ENCODE data around the gene WIPF2. TPM values are rescaled to one million over a fixed set of nuclear protein-coding genes. Genes with fewer than 3 reads are reported as not detected.

The WIPF2 gene, protein sequence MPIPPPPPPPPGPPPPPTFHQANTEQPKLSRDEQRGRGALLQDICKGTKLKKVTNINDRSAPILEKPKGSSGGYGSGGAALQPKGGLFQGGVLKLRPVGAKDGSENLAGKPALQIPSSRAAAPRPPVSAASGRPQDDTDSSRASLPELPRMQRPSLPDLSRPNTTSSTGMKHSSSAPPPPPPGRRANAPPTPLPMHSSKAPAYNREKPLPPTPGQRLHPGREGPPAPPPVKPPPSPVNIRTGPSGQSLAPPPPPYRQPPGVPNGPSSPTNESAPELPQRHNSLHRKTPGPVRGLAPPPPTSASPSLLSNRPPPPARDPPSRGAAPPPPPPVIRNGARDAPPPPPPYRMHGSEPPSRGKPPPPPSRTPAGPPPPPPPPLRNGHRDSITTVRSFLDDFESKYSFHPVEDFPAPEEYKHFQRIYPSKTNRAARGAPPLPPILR
- total RNA-seq, result 64.1 TPM

DNA sequence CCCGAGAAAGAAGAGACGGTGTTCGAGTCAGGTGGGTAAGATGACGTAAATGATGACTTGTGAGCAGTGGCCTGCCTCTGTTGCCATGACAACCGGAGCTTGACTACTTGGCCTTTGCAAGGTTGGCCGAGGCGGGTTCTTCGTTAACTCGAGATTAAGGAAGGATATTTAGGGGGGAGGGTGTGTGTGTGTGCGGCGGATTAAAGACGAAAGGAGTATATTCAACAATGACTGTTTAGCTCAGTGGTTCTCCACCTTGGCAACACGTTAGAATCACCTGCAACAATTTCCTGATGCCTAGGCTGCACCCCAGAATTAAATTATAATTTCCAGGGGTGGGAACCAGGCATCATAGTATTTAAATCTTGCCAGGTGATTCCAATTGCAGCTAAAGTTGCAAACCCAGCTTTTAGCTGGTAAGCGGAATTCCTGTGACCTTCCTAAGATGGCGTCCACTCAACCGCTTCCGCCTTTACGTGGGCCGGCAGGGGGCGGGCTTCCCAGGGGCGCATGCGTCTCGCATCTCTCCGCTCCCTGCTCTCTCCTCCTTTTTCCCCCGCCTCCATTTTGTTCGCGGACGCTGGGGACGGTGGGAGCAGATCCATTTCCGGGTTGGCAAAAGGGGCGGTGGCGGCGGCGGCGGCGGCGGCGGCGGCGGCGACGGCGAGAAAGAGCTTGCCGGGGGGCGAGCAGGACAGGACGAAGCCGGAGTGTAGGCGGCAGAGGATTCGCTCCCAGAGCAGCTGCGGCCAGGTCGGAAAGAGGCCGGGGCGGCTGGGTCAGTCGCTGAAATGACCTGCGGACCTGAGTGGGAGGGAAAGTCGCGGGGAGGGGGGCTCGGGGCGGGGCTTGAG is at the start of gene WIPF2:
TSS of gene WIPF2 (plus strand) at position 565 of the 854 bp plus-strand sequence. CDS start 37,156 bp downstream, outside the sequence.
- peak; percentile 96 for DNase-seq (ENCODE audit: low spot score)

DNA sequence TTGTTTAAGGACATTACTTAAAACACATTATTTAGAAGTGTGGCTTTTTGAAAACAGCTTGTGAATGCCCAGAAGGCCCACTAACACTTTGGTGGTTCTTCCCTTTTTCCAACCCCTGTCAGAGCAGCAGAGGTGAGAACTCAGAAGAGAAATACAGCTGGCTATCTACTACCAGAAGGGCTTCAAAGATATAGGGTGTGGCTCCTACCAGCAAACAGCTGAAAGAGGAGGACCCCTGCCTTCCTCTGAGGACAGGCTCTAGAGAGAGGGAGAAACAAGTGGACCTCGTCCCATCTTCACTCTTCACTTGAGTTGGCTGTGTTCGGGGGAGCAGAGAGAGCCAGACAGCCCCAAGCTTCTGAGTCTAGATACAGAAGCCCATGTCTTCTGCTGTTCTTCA is 48.8 kb upstream of the WIPF2 start:
- no peak for DNase-seq (ENCODE audit: low spot score)

- DNase-seq (ENCODE audit: low spot score), result no peak
These were observed 47.4 kb upstream of the WIPF2 start for GRCh38 chr17:40171750-40172149.

DNA sequence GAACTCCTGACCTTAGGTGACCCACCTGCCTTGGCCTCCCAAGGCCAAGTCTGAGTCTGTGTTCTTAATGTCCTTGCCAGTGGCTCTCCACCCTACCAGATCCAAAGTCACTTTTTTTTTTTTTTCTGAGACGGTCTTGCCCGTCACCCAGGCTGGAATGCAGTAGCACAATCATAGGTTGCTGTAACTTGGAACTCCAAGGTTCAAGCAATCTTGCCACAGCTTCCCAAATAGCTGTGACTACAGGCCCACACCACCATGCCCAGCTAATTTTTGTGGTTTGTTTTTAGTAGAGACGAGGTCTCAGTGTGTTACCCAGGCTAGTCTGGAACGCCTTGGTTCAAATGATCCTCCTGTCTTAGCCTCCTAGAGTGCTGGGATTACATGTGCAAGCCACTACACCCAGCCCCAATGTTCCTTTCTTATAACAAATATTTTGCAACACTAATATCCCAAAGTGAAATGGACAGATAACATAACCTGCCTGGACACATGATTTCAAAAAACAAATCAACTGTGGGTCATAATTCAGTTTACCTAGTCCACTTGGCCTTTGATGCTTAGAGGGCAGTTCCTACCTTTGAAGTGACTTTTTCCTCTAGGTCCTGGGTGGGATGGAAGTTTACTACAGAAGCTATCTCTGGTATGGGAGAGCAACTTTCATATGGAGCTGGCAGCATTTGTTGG is 45.9 kb upstream of the WIPF2 start:
- DNase-seq (ENCODE audit: low spot score), result no peak

DNA sequence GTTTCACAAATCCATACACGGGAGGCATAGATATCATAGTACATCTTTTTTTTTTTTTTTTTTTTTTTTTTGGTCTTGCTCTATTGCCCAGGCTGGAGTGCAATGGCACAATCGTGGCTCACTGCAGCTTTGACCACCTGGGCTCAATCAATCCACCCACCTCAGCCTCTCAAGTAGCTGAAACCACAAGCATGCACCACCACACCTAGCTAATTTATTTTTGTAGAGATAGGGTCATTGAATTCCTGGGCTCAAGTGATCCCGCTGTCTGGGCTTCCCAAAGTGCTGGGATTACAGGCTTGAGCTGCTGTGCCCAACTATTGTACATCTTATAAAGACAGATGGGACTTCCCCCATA is 45.3 kb upstream of the WIPF2 start:
- no peak for DNase-seq (ENCODE audit: low spot score)

GRCh38 chr17:40174514-40174913 is 44.6 kb upstream of the WIPF2 start:
- no peak for DNase-seq (ENCODE audit: low spot score)

GRCh38 chr17:40175928-40176753 is 43.0 kb upstream of the WIPF2 start:
- DNase-seq (ENCODE audit: low spot score), result peak; percentile 69

DNA sequence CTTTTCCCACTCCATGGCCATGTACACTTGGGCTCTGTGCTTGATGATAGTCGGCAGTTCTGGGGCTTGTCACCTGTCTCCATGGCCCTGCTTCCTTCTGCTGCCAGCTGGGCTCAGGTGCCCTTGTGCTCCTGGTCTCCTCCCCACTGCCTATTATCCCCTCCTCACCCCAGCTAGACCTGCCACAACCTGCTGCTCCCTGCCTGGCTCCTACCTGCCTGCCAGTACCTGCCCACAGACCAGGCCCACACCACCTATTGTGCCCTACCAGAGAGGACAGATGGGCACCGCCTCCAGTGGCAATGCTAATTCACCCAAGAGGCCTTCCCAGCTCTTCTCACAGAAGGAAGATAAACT is 42.4 kb upstream of the WIPF2 start:
- no peak for DNase-seq (ENCODE audit: low spot score)

GRCh38 chr17:40177275-40177874 is 41.7 kb upstream of the WIPF2 start, which contains the start of gene RAPGEFL1:
RAPGEFL1 (plus strand) TSS chr17:40177470; CDS start chr17:40177862, 392 bp downstream.
- DNase-seq (ENCODE audit: low spot score), result peak; percentile 84

- no peak for DNase-seq (ENCODE audit: low spot score)
These were observed 41.0 kb upstream of the WIPF2 start for GRCh38 chr17:40178021-40178601.

DNA sequence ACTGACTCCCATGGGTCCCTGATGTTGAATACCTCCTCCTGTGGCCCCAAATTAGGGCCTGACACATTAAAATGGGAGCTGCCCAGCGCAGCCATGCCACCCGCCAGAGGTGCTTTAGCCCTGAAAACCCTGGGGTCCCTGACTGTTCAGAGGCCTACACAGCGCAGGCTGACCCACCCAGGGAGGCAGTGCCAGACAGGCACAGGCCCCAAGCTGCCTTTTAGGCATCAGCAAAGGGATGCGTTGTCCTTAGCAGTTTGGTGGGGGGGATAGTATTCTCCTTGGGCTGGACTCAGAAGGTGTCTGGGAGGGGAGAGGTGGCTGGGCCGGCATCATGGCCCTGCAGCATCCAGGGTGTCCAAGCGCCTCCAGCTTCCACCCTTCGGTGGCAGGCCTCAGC is 40.4 kb upstream of the WIPF2 start:
- no peak for DNase-seq (ENCODE audit: low spot score)

DNA sequence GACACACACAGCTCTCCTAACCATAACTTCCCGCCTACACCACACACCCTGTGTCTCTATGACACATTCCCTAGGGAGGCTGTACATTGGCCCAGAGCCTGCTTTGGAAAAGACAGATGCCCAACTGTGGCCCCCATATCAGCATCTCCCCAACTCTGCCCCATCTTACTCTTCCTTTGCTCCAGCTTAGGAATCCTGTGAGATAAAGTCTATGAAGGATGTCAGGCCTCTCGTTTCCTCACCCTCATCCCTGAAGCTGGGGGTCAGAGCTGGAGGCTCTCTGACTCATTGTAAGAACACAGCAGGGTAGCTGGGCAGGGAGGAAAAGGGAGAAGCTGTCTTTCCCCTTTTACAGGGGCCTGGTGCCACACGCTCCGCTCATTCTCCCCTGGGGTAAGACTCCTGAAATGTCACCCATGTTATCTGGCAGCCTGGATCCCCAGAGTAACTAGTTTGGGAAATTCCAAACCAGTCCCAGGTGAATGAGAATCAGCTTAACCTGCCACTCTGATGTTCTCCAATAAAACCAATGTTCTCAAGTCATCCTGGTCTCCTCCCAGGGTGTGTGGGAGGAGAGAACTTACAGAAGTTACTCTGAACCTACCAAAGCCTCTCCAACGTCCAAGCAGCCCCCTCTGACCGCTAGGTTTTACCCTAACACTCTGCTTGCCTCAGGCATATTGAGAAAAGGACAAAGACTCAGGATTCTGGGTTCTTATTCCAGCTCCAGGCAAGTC is 39.0 kb upstream of the WIPF2 start:
- DNase-seq (ENCODE audit: low spot score), result no peak

- DNase-seq (ENCODE audit: low spot score), result peak; percentile 85
These were observed 38.4 kb upstream of the WIPF2 start for GRCh38 chr17:40180694-40181093.

GRCh38 chr17:40181205-40181604 is 37.9 kb upstream of the WIPF2 start:
- DNase-seq (ENCODE audit: low spot score), result no peak

DNA sequence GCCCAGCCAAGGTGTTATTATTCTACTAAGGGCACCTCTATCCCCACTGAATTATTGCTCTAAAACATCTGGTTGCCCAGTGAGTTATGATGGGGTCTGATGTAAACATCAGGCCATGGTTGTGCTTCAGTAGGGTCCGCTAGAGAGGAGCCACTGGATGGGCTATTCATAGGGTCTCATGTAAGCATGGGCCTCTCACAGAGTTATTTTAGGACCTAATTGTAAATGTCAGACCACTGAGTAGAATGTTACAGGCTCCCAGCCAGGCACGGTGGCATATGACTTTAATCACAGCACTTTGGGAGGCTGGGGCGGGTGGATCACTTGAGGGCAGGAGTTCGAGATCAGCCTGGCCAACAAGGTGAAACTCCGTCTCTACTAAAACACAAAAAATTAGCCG is 36.5 kb upstream of the WIPF2 start:
- no peak for DNase-seq (ENCODE audit: low spot score)

- no peak for DNase-seq (ENCODE audit: low spot score)
These were observed 31.9 kb upstream of the WIPF2 start for GRCh38 chr17:40187238-40187637.

GRCh38 chr17:40188694-40189093 is 30.4 kb upstream of the WIPF2 start:
- no peak for DNase-seq (ENCODE audit: low spot score)

DNA sequence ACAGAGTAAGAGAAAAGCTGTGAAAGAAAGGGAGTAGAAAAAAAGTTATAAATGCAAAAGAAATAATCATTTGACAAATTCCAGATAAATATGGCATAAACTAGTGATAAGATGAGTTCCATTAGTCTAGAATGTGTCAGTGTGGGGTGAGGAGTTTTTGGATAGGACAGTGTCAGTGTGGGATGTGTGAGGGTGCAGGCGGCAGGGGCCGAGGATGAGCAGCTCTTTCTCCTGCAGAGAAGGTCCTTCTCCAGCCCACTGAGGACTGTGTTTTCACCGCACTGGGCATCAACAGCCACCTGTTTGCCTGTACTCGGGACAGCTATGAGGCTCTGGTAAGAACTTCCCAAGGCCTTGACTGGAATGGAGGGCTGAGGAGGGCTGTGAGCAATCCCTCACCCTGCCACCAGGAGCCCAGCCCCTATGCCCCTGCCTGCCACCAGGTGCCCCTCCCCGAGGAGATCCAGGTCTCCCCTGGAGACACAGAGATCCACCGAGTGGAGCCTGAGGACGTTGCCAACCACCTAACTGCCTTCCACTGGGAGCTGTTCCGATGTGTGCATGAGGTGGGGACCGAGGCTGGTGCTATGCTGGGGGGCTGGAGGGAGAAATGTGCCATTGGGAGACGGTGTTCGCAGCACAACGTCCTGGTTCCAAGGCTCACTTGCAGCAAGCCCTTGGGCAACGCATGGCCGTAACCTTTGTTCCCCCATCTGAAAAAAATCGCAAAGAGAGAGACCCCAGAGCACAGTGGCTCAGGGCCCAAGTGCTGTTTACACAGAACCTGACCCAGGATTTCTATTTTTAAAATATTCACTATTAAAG is 28.7 kb upstream of the WIPF2 start:
- DNase-seq (ENCODE audit: low spot score), result no peak
